Neural progenitor cell (in vitro differentiated cells): ENCODE results near the gene HK1. TPM values are rescaled to one million over a fixed set of nuclear protein-coding genes. Genes with fewer than 3 reads are reported as not detected.

Source experiments
- DNase-seq: peaks from one replicate; pipeline ENCODE4 v3.0.0-alpha.2; 2016; ENCODE audit warnings: low spot score
- H2AFZ ChIP-seq: fragments of 200-600 bp; sonication (generic); replicated peaks from 2 replicates; pipeline ENCODE4 v1.6.1; 2016; ENCODE audit warnings: antibody characterized with exemption
- H3F3A ChIP-seq: fragments of 200-600 bp; sonication (generic); 2 replicates; pipeline ENCODE4 v1.6.1; 2016; ENCODE audit warnings: antibody characterized with exemption, low read depth
- H3K27ac ChIP-seq: fragments of 200-600 bp; sonication (generic); 2 replicates; pipeline ENCODE4 v1.5.1; 2016; ENCODE audit warnings: mild to moderate bottlenecking
- H3K27me3 ChIP-seq: fragments of 200-600 bp; sonication (generic); 2 replicates; pipeline ENCODE4 v1.6.1; 2016; ENCODE audit warnings: mild to moderate bottlenecking, moderate library complexity
- H3K36me3 ChIP-seq: fragments of 200-600 bp; sonication (generic); 2 replicates; pipeline ENCODE4 v1.5.1; 2016
- H3K4me1 ChIP-seq: fragments of 200-600 bp; sonication (generic); 2 replicates; pipeline ENCODE4 v1.6.1; 2016; ENCODE audit warnings: mixed run types
- H3K4me2 ChIP-seq: fragments of 200-600 bp; sonication (generic); 2 replicates; pipeline ENCODE4 v1.6.1; 2016
- H3K4me3 ChIP-seq: fragments of 200-600 bp; sonication (generic); 2 replicates; pipeline ENCODE4 v1.5.1; 2016
- H3K79me2 ChIP-seq: fragments of 200-600 bp; sonication (generic); 2 replicates; pipeline ENCODE4 v1.6.1; 2016; ENCODE audit warnings: low read depth
- H3K9ac ChIP-seq: fragments of 200-600 bp; sonication (generic); 2 replicates; pipeline ENCODE4 v1.6.1; 2016
- H3K9me3 ChIP-seq: fragments of 200-600 bp; sonication (generic); 2 replicates; pipeline ENCODE4 v1.5.1; 2016; ENCODE audit warnings: low read depth
- H4K20me1 ChIP-seq: fragments of 200-600 bp; sonication (generic); 2 replicates; pipeline ENCODE4 v1.6.1; 2016; ENCODE audit warnings: low read depth
- H3K27ac Mint-ChIP-seq: 3 replicates; pipeline ENCODE4 v1.8.0; 2021; ENCODE audit warnings: mixed read lengths
- H3K27me3 Mint-ChIP-seq: 2 replicates; pipeline ENCODE4 v1.8.0; 2022; ENCODE audit warnings: low read depth, mild to moderate bottlenecking, inconsistent platforms, moderate library complexity, mixed read lengths; ENCODE audit not compliant: insufficient read depth
- H3K36me3 Mint-ChIP-seq: 3 replicates; pipeline ENCODE4 v1.8.0; 2021; ENCODE audit warnings: mixed read lengths
- H3K4me1 Mint-ChIP-seq: 3 replicates; pipeline ENCODE4 v1.8.0; 2021; ENCODE audit warnings: mixed read lengths
- H3K4me3 Mint-ChIP-seq: 3 replicates; pipeline ENCODE4 v1.8.0; 2021; ENCODE audit warnings: mild to moderate bottlenecking, moderate library complexity, mixed read lengths
- H3K9me3 Mint-ChIP-seq: 3 replicates; pipeline ENCODE4 v1.8.0; 2020; ENCODE audit warnings: mixed read lengths
- EZH2 ChIP-seq: fragments of 200-600 bp; sonication (generic); IDR thresholded peaks from 2 replicates; pipeline ENCODE4 v1.6.1; 2017; ENCODE audit warnings: antibody characterized with exemption, mild to moderate bottlenecking, moderate library complexity
- EZH2phosphoT487 ChIP-seq: fragments of 200-600 bp; sonication (generic); IDR thresholded peaks from 2 replicates; pipeline ENCODE4 v1.6.1; 2017; ENCODE audit warnings: antibody characterized with exemption
- total RNA-seq: library from RNA; depleted of rRNA; stranded (reverse); fragments of >200 nt; gene quantifications from 2 replicates; pipeline ENCODE4 v1.2.3, GENCODE V29; 2015; ENCODE audit warnings: low replicate concordance
- TF ChIP-seq, protein P1 (sequence below): fragments of 200-600 bp; sonication (generic); IDR thresholded peaks from 2 replicates; pipeline ENCODE4 v1.5.1; 2017; ENCODE audit warnings: antibody characterized with exemption, mild to moderate bottlenecking

The HK1 gene
- total RNA-seq, 1 donor from 2014 or later, result 30.1 TPM

DNA sequence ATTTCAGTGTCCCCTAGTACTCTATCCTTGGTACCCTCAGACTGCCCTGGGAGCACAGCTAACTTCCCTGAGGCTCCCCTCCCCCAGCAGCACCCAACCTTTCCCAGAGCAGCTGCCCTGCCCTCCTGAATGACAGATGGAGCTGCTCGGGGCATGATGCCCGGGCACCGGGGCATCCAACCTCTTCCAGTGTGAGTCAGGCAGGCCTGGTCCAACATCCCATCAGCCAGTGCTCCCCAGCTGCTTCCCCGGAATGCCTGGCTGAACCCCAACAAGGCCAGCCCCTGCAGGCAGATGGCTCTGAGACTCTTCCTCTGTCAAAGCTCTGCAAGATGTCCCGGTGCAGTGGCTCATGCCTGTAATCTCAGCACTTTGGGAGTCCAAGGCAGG lies 161.0 kb downstream of the HK1 start:
- H3K9me3 ChIP-seq, result no peaks in the 10 kb centered on the region
- TF ChIP-seq, protein P1, sequence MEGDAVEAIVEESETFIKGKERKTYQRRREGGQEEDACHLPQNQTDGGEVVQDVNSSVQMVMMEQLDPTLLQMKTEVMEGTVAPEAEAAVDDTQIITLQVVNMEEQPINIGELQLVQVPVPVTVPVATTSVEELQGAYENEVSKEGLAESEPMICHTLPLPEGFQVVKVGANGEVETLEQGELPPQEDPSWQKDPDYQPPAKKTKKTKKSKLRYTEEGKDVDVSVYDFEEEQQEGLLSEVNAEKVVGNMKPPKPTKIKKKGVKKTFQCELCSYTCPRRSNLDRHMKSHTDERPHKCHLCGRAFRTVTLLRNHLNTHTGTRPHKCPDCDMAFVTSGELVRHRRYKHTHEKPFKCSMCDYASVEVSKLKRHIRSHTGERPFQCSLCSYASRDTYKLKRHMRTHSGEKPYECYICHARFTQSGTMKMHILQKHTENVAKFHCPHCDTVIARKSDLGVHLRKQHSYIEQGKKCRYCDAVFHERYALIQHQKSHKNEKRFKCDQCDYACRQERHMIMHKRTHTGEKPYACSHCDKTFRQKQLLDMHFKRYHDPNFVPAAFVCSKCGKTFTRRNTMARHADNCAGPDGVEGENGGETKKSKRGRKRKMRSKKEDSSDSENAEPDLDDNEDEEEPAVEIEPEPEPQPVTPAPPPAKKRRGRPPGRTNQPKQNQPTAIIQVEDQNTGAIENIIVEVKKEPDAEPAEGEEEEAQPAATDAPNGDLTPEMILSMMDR, result no peak
- TF ChIP-seq EZH2, result no peak
- TF ChIP-seq EZH2phosphoT487, result no peak
- DNase-seq, result no peak
- H3F3A ChIP-seq, result no peaks in the 10 kb centered on the region
- H3K27me3 Mint-ChIP-seq, result peaks cover 7% of the 10 kb centered on the region
- H4K20me1 ChIP-seq, result no peaks in the 10 kb centered on the region
- no peak overlapping the region for H3K27ac ChIP-seq
- H3K79me2 ChIP-seq, result no peaks in the 10 kb centered on the region
- H3K9me3 Mint-ChIP-seq, result no peaks in the 10 kb centered on the region
- H3K27me3 ChIP-seq, result no peaks in the 10 kb centered on the region
- H3K4me1 Mint-ChIP-seq, result peaks cover 20% of the 10 kb centered on the region
- no peak overlapping the region for H2AFZ ChIP-seq
- H3K36me3 ChIP-seq, result no peaks in the 10 kb centered on the region
- no peak overlapping the region for H3K4me3 ChIP-seq
- H3K4me1 ChIP-seq, result no peaks in the 10 kb centered on the region
- H3K9ac ChIP-seq, result no peak overlapping the region
- H3K27ac Mint-ChIP-seq, result no peak overlapping the region
- no peaks in the 10 kb centered on the region for H3K36me3 Mint-ChIP-seq
- no peak overlapping the region for H3K4me2 ChIP-seq
- no peak overlapping the region for H3K4me3 Mint-ChIP-seq

- no peaks in the 10 kb centered on the region for H3K79me2 ChIP-seq
- no peak overlapping the region for H3K27ac ChIP-seq
- peaks cover 20% of the 10 kb centered on the region for H3K4me1 Mint-ChIP-seq
- H3K4me2 ChIP-seq, result no peak overlapping the region
- H4K20me1 ChIP-seq, result no peaks in the 10 kb centered on the region
- H3K4me3 Mint-ChIP-seq, result no peak overlapping the region
- no peaks in the 10 kb centered on the region for H3K4me1 ChIP-seq
- DNase-seq, result peak; percentile 16
- H3K4me3 ChIP-seq, result no peak overlapping the region
- TF ChIP-seq, protein P1, result no peak
- TF ChIP-seq EZH2phosphoT487 (no peak), EZH2 (no peak)
- no peaks in the 10 kb centered on the region for H3K36me3 ChIP-seq
- no peaks in the 10 kb centered on the region for H3K9me3 ChIP-seq
- H3K27ac Mint-ChIP-seq, result no peak overlapping the region
- H3K36me3 Mint-ChIP-seq, result no peaks in the 10 kb centered on the region
- no peaks in the 10 kb centered on the region for H3K27me3 ChIP-seq
- no peak overlapping the region for H2AFZ ChIP-seq
- no peaks in the 10 kb centered on the region for H3F3A ChIP-seq
- H3K27me3 Mint-ChIP-seq, result peaks cover 5% of the 10 kb centered on the region
- no peaks in the 10 kb centered on the region for H3K9me3 Mint-ChIP-seq
- no peak overlapping the region for H3K9ac ChIP-seq
Observed at GRCh38 chr10:69439813-69440506, 161.7 kb downstream of the HK1 start.

DNA sequence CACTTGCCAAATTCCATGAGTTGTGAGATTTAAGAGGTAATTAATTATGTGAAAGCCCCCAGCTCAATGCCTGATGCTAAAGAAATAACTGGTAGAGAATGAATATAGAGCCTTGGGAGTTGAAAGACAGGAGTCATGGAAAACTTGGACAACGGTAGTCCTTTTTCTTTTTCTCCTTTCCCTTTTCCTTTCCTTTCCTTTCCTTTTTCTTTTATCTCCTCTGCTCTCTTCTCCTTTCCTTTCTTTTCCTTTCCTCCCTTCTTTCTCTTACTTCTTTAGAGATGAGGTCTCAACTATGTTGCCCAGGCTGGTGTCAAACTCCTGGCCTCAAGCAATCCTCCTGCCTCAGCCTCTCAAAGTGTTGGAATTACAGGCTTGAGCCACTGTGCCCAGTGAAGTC lies 165.1 kb downstream of the HK1 start:
- no peaks in the 10 kb centered on the region for H3K9me3 ChIP-seq
- H3K4me1 ChIP-seq, result no peaks in the 10 kb centered on the region
- no peak overlapping the region for H3K27ac ChIP-seq
- no peak overlapping the region for H3K4me3 Mint-ChIP-seq
- no peaks in the 10 kb centered on the region for H3K79me2 ChIP-seq
- DNase-seq, result no peak
- H4K20me1 ChIP-seq, result no peaks in the 10 kb centered on the region
- H3K4me1 Mint-ChIP-seq, result peaks cover 16% of the 10 kb centered on the region
- H3K27me3 ChIP-seq, result no peaks in the 10 kb centered on the region
- no peak overlapping the region for H3K4me2 ChIP-seq
- H2AFZ ChIP-seq, result no peak overlapping the region
- H3K4me3 ChIP-seq, result no peak overlapping the region
- H3K27me3 Mint-ChIP-seq, result peaks cover 2% of the 10 kb centered on the region
- H3F3A ChIP-seq, result no peaks in the 10 kb centered on the region
- no peaks in the 10 kb centered on the region for H3K36me3 ChIP-seq
- no peaks in the 10 kb centered on the region for H3K9me3 Mint-ChIP-seq
- no peak for TF ChIP-seq EZH2phosphoT487
- H3K9ac ChIP-seq, result no peak overlapping the region
- no peak overlapping the region for H3K27ac Mint-ChIP-seq
- H3K36me3 Mint-ChIP-seq, result no peaks in the 10 kb centered on the region

GRCh38 chr10:69445041-69445440 lies 166.7 kb downstream of the HK1 start:
- H3K4me3 ChIP-seq, result no peak overlapping the region
- H4K20me1 ChIP-seq, result no peaks in the 10 kb centered on the region
- Mint-ChIP-seq H3K27me3 (peaks cover 2% of the 10 kb centered on the region), H3K4me3 (no peak overlapping the region), H3K9me3 (no peaks in the 10 kb centered on the region), H3K4me1 (peaks cover 10% of the 10 kb centered on the region), H3K27ac (no peak overlapping the region), H3K36me3 (no peaks in the 10 kb centered on the region)
- TF ChIP-seq EZH2 (no peak), EZH2phosphoT487 (no peak)
- TF ChIP-seq, protein P1, result no peak
- H3K9me3 ChIP-seq, result no peaks in the 10 kb centered on the region
- H3K36me3 ChIP-seq, result no peaks in the 10 kb centered on the region
- DNase-seq, result no peak
- H3K27ac ChIP-seq, result no peak overlapping the region
- H3K9ac ChIP-seq, result no peak overlapping the region
- no peaks in the 10 kb centered on the region for H3K27me3 ChIP-seq
- H3K4me2 ChIP-seq, result no peak overlapping the region
- no peaks in the 10 kb centered on the region for H3K79me2 ChIP-seq
- H3F3A ChIP-seq, result no peaks in the 10 kb centered on the region
- no peak overlapping the region for H2AFZ ChIP-seq
- no peaks in the 10 kb centered on the region for H3K4me1 ChIP-seq
